ENCODE data around the gene ELFN1. TPM values are rescaled to one million over a fixed set of nuclear protein-coding genes. Genes with fewer than 3 reads are reported as not detected.

The ELFN1 gene
- total RNA-seq, 1 donor from 2014 or later: 12.0 TPM

GRCh38 chr7:1659696-1660095 is 10.4 kb upstream of the ELFN1 start:
- intact Hi-C loops (cut with micrococcal nuclease): no loop called here
- no peak for DNase-seq
- ATAC-seq: no peak

- intact Hi-C loops (cut with micrococcal nuclease): no loop called here
- ATAC-seq: no peak
Measured at GRCh38 chr7:1661461-1661860, 8.6 kb upstream of the ELFN1 start.

GRCh38 chr7:1662101-1662500 is 8.0 kb upstream of the ELFN1 start:
- intact Hi-C loops (cut with micrococcal nuclease): no loop called here
- ATAC-seq (no peak), DNase-seq (peak; percentile 5)

More at GRCh38 chr7:1661461-1661860, 8.6 kb upstream of the ELFN1 start:
- no peak for DNase-seq

GRCh38 chr7:1662767-1663166 is 7.3 kb upstream of the ELFN1 start:
- intact Hi-C loops (cut with micrococcal nuclease): no loop called here
- ATAC-seq (no peak), DNase-seq (peak; percentile 16)

GRCh38 chr7:1663223-1663622 is 6.9 kb upstream of the ELFN1 start:
- DNase-seq: peak; percentile 17
- no peak for ATAC-seq
- intact Hi-C loops (cut with micrococcal nuclease): no loop called here

GRCh38 chr7:1663857-1664651 is 6.0 kb upstream of the ELFN1 start:
- ATAC-seq (no peak), DNase-seq (peak; percentile 33)
- intact Hi-C loops (cut with micrococcal nuclease): no loop called here

- ATAC-seq (peak; percentile 45), DNase-seq (peak; percentile 84)
Measured at GRCh38 chr7:1664711-1665548, 5.1 kb upstream of the ELFN1 start.

GRCh38 chr7:1665549-1666316 is 4.3 kb upstream of the ELFN1 start:
- intact Hi-C loops (cut with micrococcal nuclease): no loop called here
- ATAC-seq (peak; percentile 34), DNase-seq (peak; percentile 70)

More at GRCh38 chr7:1664711-1665548, 5.1 kb upstream of the ELFN1 start:
- intact Hi-C loops (cut with micrococcal nuclease): no loop called here

- ATAC-seq (peak; percentile 2), DNase-seq (peak; percentile 32)
- intact Hi-C loops (cut with micrococcal nuclease): no loop called here
Measured at GRCh38 chr7:1666317-1666822, 3.7 kb upstream of the ELFN1 start.

GRCh38 chr7:1666823-1667565 is 3.1 kb upstream of the ELFN1 start:
- ATAC-seq (peak; percentile 53), DNase-seq (peak; percentile 61)
- intact Hi-C loops (cut with micrococcal nuclease): no loop called here

- intact Hi-C loops (cut with micrococcal nuclease): no loop called here
- peak; percentile 13 for ATAC-seq
- peak; percentile 57 for DNase-seq
Measured at GRCh38 chr7:1667566-1668395, 2.3 kb upstream of the ELFN1 start.

- peak; percentile 47 for ATAC-seq
- intact Hi-C loops (cut with micrococcal nuclease): no loop called here
- DNase-seq: peak; percentile 70
Measured at GRCh38 chr7:1668396-1669063, 1.5 kb upstream of the ELFN1 start.

- no peak for ATAC-seq
- DNase-seq: peak; percentile 30
- intact Hi-C loops (cut with micrococcal nuclease): no loop called here
Measured at GRCh38 chr7:1669064-1669951, 769 bp upstream of the ELFN1 start.

GRCh38 chr7:1670894-1671593 is 967 bp downstream of the ELFN1 start:
- ATAC-seq: no peak
- peak; percentile 23 for DNase-seq
- intact Hi-C loops (cut with micrococcal nuclease): no loop called here

- intact Hi-C loops (cut with micrococcal nuclease): no loop called here
- peak; percentile 23 for DNase-seq
- ATAC-seq: no peak
Measured at GRCh38 chr7:1671594-1672451, 1.7 kb downstream of the ELFN1 start.

Data from left ventricle myocardium superior (tissue), 1 donor.